KOPT-K1 (cell line): ENCODE results near the gene RPL31.
"Not testable (repeated sequence)": the region's sequence is repeated elsewhere in the genome, so short reads cannot be mapped to it uniquely, and the experiment has no call there.

Experiments used
- H3K27ac ChIP-seq: fragments of 200-600 bp; sonication (generic); 2 replicates; pipeline ENCODE4 v1.5.1; 2016; ENCODE audit warnings: antibody characterized with exemption, mild to moderate bottlenecking, low read depth, low read length; ENCODE audit not compliant: poor library complexity, severe bottlenecking
- H3K36me3 ChIP-seq: fragments of 200-600 bp; sonication (generic); 2 replicates; pipeline ENCODE4 v1.5.1; 2017; ENCODE audit warnings: antibody characterized with exemption, mild to moderate bottlenecking, low read length, moderate library complexity; ENCODE audit not compliant: insufficient read depth
- H3K9me3 ChIP-seq: fragments of 200-600 bp; sonication (generic); 2 replicates; pipeline ENCODE4 v1.5.1; 2017; ENCODE audit warnings: antibody characterized with exemption, low read length, mild to moderate bottlenecking; ENCODE audit not compliant: insufficient read depth, poor library complexity, severe bottlenecking

The RPL31 gene

GRCh38 chr2:101047075-101047766, 45.1 kb downstream of the RPL31 start:
- no peak overlapping the region for H3K27ac ChIP-seq
- no peaks in the 10 kb centered on the region for H3K36me3 ChIP-seq
- no peaks in the 10 kb centered on the region for H3K9me3 ChIP-seq

- no peaks in the 10 kb centered on the region for H3K36me3 ChIP-seq
These were observed 45.7 kb downstream of the RPL31 start for GRCh38 chr2:101047774-101048173.

DNA sequence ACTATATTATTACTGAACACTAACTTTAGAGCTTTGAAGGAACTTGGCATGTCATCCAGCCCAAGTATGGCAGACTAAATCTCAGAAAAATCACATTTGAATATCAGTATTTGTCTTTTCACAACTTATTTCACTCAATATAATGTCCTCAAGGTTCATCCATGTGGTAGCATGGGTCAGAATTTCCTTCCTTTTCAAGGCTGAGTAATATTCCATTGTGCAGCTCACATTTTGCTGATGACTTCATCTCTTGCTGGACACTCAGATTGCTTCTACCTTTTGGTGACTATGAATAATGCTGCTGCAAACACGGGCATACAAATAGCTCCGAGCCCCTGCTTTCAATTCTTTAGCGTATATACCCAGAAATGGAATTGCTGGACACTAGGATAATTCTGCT, 46.7 kb downstream of the RPL31 start:
- no peak overlapping the region for H3K27ac ChIP-seq
- H3K36me3 ChIP-seq = no peaks in the 10 kb centered on the region; the same call in 1 of the 2 replicates
- H3K9me3 ChIP-seq = no peaks in the 10 kb centered on the region

More at GRCh38 chr2:101047774-101048173, 45.7 kb downstream of the RPL31 start:
- H3K9me3 ChIP-seq = no peaks in the 10 kb centered on the region
- H3K27ac ChIP-seq = no peak overlapping the region

GRCh38 chr2:101050886-101051285, 48.8 kb downstream of the RPL31 start:
- not testable (repeated sequence) for H3K36me3 ChIP-seq, H3K9me3 ChIP-seq, H3K27ac ChIP-seq

- no peaks in the 10 kb centered on the region; the same call in 1 of the 2 replicates for H3K36me3 ChIP-seq
- H3K27ac ChIP-seq = no peak overlapping the region
- no peaks in the 10 kb centered on the region for H3K9me3 ChIP-seq
These were observed 50.1 kb downstream of the RPL31 start for GRCh38 chr2:101052147-101052546.

DNA sequence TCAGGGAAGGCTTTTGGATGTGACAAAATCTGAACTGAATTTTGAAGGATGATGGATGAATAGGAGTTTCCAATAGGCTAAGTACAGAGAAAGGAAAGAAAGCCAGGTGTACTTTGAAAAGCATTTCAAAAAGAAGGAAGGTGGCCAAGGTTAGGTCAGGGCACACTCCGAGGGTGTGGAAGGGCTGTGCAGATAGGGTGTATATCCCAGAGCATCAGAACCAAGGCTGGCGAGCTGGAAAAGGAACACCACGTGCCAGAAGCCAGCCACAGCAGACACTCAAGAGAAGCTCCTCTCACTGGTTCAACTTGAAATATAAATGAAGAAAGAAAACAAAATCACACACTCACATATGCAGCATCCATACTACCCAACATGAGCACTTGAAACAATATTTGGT, 51.0 kb downstream of the RPL31 start:
- H3K9me3 ChIP-seq = no peaks in the 10 kb centered on the region
- no peak overlapping the region for H3K27ac ChIP-seq
- H3K36me3 ChIP-seq = no peaks in the 10 kb centered on the region; the same call in 1 of the 2 replicates
